GM18517 (cell line): ENCODE measurements around the gene TPK1.
A peak's percentile ranks its signal among the peaks of the same experiment; 100 is the strongest.

Experiments
- ATAC-seq: cut with Tn5 transposase; IDR thresholded peaks from one replicate; pipeline ENCODE4 v1.9.1; 2021; ENCODE audit warnings: mild to moderate bottlenecking, moderate library complexity; ENCODE audit not compliant: unreplicated experiment

Gene TPK1

DNA sequence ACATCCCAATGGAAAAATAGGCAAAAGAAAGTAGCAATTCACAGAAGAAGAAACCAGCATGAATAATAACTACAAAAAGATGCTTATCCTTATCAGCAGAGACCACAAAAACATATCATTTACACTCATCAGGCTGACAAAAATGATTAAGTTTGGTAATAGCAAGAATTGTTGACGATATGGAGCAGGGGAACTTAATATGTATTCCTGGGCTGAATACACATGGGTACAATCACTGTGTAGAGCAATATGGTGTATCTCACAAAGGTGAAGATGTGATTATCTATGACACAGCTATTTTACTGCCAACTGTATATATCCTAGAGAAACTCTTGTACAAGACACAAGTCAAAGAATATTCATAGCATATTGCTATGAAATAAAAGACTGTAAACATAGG lies 290.5 kb downstream of the TPK1 start:
- ATAC-seq: no peak

DNA sequence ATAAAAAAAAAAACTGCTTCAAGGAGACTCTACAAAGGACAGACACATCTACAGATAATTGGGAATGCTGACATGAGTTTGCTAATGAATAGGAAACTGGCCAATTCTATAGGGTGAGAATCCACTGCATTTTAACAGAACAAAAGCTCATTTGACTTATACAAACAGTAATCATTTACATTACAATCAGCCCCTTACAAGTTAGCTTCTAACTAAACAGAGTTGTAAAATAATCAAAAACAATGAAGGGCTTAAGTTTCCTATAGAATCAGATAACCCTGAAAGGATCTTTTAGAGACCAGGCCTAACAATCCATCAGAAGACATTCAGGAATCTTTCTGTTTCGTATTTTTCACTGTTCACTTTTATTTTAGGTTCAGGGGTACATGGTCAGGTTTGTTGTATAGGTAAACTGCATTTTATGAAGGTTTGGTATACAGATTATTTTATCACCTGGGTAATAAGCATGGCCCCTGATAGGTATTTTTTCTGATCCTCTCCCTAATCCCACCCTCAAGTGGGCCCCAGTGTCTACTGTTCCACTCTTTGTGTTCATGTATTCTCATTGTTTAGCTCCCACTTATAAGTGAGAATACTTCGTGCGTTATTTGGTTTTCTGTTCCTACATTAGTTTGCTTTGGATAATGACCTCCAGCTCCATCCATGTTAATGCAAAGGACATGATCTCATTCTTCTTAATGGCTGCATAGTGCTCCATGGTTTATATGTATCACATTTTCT lies 301.0 kb downstream of the TPK1 start:
- no peak for ATAC-seq

DNA sequence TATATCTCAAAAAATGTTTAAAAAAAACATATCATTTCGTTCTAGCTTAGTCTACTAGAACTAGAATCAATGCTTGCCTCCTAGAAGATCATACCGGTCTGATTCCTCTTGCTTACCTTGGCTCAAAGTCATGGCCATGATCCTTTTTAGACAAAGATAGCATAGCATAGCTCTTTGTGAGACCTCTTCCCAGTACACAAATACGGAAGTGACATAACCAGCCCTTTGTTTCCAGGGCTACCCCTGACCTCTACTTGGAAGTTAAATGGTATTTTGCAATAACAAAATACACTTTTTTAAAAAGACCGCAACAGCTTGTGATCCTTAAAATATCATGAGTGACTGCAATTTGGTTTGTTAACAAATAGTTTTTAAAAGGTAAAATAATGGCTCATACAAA lies 301.7 kb downstream of the TPK1 start:
- no peak for ATAC-seq

DNA sequence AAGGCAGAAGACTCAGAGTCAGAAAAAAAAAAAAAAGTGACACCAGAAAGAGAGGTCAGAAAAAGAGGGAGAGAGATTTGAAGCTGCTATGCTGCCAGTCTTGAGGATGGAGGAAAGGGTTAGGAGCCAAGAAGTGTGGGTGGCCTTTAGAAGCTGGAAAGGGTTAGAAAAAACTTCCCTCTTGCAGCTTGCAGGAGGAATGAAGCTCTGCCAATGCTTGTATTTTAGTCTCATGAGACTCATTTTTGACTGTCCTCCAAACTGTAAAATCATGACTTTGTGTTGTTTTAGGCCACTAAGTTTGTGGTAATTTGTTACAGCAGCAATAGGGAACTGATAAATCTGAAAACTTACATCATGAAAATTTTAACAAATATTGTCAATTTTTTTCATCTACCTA lies 304.7 kb downstream of the TPK1 start:
- ATAC-seq: no peak

DNA sequence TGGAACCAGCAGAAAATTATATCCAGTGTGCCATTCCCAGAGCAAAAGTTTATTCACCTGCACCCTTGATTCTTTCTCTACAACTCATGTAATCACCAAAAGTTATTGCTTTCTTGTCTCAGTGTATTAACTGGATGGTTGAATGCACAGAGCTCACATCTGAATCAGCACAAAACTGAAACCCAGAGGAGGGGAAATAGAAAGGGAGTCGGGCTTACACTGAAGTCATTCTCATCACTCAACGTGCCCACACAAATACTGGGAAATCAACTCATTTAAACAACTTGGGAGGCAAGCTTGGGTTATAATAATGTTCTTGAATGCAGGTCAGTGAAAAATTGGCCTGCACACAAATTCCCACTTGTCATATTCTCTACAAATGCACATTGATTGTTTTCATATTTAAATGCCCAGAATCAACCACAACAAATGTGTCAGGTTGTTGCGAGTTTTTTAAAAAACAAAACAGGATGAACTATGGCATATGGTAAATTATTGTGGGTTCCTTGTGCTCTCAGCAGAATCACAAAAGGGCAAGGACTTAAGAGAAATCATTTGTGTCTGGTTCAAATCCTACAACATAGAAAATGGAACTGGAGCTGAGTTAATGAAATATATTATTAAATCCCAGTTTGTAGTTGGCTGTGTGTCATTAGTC lies 306.5 kb downstream of the TPK1 start:
- peak; percentile 96 for ATAC-seq

DNA sequence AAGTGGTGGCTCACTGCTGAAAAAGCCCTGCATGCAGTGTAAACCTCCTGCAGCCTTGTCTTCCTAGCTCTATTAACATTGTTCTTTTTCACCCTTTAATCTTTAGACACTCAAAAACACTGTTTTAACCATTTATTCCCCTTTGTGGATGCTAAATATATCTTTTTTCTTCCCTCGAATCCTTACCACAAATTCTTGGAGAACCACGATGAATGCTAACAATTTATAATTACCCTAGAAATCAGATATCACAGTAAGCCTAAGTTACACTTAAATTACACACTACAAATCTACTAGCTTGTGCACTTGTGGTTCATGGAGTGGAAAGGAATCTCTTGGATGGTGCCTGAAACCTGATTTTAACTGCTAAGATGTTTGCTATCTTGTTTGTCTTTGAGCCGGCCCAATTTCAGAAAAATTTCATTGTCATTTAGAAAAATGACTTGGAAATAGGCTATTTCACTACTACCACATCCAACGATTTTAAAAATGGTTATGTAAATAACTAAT lies 307.3 kb downstream of the TPK1 start:
- ATAC-seq: no peak

DNA sequence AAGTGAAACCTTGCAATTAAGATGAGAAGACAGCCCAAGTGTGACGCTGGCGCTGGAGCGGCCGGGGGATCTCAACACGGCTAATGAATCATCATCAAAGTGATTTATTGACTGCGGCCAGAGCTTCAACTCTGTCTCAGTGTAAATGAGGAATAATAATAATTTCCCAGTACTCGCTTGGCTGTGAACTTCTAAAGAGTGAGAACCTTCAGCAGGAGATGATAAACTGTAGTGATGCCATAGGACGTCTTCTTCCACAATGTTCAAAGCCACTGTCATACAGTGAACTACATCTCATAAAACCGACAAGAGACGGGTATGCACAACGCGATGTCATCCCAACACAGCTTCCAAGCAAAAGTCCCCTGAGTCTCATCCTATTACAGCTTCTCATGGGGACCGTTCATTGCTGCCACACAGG lies 308.8 kb downstream of the TPK1 start:
- no peak for ATAC-seq

DNA sequence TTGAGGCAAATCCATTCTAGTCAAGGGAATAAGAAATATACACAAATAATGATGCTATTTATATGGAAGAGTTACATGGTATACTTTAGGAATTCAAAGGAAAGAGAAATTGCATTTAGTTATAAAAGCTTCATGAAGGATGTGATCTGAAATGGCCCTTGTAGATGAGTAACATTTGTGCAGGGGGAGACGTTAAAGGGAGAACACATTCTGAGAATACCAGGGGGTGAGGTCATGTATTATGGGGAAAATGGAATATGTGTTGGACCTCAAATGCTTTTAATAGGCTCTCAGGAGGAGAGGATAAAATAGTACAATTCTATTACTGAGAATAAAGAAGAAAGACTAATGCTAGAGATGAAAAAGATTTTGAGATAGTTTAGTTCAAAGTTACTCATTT lies 309.9 kb downstream of the TPK1 start:
- no peak for ATAC-seq

DNA sequence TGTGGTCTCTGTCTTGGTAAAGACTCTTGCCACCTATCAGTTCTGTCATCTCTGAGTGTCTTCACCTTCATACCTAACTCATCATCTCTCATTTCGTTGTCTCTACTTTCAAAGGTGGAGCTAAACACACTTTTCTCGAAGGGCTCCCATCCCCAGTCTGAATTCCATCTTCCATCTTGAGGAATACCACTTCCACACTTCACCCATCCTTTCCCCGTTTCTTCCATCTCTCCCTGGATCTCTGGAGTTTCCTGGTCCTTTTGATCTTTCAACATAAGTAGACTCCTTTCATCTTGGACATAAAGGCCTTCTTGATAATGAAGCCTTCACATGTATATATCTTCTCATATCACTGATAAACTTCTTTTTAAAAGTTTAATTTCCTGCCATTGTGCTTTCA lies 311.6 kb downstream of the TPK1 start:
- no peak for ATAC-seq

DNA sequence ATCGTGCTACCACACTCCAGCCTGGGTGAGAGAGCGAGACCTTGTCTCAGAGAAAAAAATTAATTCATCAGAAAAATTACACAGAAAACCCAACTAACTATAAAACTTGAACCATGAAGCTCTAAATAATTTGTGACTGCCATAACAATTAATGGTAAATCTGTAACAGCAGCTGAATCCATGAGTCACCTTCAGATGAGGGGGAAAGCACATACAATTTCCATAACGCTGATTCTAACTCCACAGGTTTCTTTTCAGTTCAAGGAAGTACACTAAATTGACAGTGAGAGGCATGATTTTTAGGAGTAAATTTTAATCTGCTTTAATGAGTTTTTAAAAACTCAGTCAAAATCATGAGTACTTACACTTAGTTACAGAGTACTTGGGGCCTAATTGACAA lies 312.2 kb downstream of the TPK1 start:
- no peak for ATAC-seq

DNA sequence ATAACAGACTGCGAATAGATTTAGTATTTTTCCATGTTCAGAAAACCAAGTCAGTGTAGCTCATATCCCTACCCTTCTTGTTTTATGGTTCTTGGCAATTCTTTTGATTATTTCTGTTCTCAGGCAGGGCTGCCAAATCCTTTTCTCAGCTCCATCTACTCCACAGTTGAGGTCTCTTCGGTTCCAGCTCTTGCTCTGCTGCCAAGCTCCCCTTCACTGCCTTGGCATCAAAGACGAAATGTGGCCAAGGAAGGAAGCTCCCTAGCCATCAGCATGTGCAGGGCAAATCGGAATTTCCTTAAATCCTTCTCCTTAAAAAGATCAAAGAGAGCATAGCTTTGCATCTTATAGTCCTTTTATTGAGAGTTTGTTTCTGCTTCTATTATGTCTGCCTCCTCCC lies 315.9 kb downstream of the TPK1 start:
- no peak for ATAC-seq

DNA sequence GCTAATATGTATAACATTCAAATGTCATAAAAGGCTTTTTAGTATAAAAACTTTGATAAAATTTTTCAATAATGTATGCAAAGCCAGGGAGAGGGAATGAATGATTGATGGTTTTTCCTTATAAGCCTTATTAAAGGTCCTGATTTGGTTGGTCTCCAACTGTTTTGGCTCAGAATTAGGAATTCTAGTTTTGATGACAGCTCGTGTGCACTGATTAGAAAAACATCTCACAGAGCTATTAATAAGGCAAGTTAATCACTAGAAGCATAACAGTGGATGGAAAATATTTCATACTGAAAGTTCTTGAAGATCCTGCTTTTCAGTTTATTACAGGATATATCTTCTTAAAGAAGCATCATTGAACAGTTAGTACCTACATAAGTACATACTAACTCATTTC lies 317.5 kb downstream of the TPK1 start:
- no peak for ATAC-seq

DNA sequence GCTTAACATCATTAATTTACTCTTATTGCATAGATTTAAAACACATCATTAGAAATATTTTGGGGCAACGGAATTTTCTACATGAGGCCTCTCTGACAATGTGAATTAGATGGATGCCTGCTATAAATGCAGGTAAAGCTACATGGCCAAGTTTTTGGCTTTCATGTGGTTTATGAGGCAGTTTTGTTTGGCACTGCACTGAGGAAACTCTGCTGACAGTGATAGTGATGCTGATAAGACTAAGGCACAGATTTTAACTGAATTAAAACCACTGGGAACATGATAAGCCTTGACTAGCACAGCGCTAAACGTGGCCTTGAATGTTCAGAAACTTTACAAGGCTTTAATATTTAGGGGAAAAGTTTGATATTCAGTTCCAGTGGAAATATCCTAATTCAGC lies 318.1 kb downstream of the TPK1 start:
- no peak for ATAC-seq

DNA sequence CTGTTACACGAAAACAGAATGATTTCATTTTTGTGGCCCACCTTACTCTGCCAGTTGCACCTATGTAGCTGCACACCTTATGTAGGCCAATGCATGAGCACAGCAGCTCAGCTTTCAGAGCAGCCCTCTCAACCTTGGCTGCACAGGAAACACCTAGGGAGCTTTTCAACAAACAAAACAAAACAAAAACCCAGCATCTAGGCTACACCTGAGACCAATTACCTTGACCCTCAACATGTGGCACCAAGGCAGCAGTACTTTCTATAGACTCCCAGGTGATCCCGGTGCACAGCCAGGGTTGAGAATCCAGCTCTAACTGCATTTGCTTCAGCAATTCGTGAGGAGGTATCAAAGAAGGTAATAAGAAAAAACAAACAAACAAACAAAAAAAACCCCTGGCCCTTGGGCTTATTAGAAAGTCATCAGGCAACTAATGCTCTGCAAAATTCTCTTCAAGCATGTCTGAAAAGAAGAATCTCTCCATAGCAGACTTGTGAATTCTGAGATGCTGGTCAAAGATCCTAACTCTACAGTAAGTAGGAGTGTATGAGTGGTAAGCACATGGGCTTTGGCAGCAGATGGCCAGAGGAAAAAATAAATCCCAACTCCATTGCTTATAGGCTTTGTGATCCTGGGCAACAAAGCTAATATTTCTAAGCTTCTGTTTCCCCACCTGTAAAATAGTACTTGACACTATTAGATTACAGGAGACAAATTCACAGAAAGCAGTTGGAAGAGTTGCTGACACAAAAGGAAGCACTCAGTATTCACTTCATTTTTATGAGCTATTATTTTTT lies 318.9 kb downstream of the TPK1 start:
- no peak for ATAC-seq

DNA sequence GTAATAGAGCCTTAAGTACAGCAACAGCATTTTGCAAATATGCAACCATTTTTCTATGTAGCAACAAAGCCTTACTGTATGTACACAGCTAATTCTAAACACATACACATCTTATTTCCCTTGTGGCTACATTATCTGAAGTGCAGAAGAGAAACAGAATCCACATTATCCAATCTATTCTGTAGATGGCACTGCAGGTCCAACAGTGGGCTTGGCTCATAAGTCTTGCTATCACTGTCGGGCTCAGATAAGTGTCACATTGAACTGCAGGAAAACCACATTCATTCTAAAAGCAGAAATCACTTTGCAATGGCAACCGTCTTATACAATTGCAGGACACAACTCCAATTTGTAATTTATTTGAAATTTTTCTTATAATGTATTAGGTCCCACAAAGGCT lies 322.5 kb downstream of the TPK1 start:
- no peak for ATAC-seq

DNA sequence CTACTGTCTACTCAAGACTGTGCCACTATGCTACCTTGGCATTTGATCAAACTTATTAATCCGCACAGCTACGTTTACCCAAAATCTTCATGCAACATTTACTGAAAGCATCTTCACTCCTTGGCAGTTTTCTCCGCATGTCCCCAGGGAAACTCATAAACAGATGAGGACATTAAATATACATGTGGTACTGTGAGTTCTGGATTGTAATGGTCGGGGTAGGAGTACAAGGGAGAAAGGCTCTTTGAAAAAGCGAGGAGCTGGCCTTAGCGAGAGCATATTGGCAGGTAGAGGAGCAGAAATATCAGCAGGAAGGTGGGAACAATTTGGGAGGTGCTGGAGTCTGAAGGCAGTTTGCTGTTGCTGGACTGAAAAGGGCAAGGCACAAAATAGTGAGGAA lies 325.2 kb downstream of the TPK1 start:
- ATAC-seq: no peak

DNA sequence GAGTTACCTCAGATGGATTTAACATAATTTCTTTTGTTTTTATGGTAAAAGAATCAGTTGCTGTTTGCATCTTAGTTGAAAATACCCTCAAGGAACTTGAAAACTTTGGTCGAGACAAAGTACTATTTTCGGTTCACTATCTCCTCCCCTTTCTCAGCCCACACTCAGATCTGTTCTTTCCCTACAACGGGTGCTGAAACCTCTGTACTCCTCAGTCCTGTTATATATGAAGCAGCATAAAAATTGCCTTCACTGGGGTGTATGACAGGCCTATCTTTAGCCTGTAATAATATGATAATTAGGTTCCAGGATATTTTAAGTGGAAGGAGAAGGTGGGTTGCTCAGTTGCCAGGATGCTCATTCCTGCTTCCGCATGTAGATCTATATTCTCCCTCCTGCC lies 327.2 kb downstream of the TPK1 start:
- peak; percentile 76 for ATAC-seq

DNA sequence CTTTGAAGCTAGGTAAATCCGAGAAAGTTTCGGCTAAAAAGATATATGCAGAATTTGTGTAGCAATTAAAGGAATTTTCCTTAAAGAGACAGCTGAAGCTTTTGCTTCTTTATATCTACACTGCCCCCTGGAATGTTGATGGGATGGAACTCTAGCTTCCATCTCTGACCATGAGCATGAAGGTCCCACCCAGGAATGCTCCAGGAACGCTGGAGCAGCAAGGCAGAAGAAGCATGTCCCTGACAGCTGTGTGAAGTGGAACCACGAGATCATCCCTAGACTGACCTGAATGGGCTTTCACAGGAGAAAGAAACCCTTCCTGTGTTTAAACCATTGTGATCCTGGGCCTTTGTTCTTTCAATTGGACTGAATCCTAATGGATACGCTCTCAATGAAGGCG lies 332.6 kb downstream of the TPK1 start:
- no peak for ATAC-seq

DNA sequence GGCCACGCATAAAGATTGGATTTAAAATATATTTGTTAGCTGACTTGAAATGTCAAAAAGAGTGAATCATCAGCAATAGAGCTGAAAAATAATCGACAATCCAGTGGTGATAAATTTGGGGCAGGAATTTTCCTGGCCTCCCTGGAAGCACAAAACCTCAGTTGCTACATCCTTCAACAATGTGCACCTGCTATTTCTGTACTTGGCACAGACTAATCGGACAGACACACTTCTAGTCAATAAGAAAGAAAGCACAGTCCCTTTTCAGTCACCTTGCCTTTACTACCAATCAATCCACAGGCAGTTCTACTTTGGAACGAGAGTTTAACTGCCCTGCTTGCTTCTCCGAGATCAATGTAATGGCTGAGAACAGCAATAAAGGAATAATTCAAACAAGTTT lies 335.6 kb downstream of the TPK1 start:
- no peak for ATAC-seq

DNA sequence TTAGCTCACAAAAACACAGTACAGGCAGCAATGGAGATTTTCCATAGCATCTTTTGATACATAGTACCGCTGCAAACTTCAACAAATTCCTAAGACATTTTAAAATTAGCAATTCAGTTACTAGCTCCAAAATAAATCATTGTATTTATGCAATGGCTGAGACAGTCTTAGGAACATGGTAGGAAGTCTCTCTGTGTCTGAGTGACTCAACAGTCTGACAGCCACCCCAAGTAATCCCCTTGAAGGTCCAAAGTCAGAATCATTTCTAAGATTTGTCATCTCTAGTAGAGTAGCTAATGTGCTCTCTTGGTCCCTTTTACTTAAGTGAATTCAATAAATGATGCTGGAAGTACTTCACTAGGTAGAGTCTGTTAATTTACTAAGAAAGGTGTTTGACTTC lies 338.6 kb downstream of the TPK1 start:
- ATAC-seq: no peak

DNA sequence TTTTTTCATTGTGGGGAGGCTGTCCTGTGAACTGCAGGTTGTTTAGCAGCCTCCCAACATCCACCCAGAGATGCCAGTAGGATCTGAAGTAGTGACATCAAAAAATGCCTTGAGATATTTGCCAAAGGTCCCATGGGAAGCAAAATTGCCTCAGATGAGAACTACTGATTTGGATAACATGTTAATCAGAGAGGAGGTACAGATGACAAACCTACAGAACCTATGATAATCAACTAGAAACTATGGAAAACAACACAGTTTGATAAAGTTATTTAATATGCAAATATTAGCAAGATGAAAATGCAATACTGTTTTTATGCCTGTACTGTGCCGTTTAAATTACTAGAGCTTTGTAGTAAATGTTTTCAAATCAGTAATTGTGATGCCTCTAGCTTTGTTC lies 341.5 kb downstream of the TPK1 start:
- no peak for ATAC-seq

DNA sequence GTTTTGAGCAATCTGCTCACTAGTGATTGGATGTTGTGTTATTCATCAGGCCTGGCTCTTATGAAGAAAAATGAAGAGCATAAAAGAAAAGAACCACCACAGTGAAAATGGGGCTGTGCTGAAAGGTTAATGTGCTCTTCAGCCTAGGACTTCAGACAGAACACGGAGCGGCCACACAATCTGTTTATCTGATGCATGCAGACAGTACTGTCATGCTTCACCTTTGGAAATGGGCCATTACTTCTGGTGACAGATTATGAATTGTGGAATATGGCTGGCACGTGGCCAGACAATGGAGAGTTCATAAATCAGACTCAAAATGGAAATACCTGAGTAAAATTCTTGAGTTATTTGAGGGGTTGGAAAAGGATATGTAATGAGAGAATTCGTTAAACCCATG lies 346.3 kb downstream of the TPK1 start:
- ATAC-seq: no peak
